NCI-H748 (cell line): Measurements from ENCODE around the gene CIT.

Source experiments
- DNase-seq: peaks from one replicate; lab custom pipeline; 2025; ENCODE audit not compliant: unreplicated experiment; lab: John Stamatoyannopoulos, UW

CIT gene

DNA sequence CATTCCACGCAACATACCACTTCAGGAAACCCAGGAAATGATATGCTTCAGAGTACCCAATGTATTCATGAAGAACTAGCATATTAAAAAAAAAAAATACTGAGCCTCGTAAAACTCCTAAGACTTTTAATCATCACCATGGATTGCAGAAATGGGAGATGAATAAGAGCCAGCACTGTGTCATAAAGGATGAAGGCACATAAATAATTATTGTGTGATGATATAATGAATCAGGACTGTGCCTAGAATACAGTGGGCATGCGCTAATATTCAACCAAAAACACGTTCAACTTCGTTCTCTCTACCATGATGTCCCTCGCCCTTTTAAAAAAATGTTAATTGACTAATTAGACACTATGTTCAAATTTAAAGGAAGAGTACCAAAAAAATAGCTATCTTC, 68.7 kb downstream of the CIT start:
- DNase-seq = no peak

DNA sequence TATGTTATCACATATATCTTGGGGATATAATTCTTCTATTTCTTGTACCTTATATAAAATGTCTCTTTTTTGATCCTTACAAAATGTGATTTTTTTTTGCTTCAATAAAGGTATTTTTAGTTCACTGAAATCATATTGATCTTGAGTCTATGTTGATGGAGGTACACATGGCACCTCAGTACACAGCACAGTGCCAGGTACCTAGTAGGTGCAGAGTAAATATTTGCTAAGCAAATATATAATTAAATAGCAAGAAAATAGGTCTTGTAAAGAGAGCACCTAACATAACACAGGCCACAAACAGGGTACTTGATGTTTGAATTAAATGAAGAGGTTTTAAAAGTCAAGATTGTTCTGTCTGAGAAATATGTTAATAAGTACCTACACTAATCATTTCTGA, 69.7 kb downstream of the CIT start:
- peak; percentile 57 for DNase-seq

DNA sequence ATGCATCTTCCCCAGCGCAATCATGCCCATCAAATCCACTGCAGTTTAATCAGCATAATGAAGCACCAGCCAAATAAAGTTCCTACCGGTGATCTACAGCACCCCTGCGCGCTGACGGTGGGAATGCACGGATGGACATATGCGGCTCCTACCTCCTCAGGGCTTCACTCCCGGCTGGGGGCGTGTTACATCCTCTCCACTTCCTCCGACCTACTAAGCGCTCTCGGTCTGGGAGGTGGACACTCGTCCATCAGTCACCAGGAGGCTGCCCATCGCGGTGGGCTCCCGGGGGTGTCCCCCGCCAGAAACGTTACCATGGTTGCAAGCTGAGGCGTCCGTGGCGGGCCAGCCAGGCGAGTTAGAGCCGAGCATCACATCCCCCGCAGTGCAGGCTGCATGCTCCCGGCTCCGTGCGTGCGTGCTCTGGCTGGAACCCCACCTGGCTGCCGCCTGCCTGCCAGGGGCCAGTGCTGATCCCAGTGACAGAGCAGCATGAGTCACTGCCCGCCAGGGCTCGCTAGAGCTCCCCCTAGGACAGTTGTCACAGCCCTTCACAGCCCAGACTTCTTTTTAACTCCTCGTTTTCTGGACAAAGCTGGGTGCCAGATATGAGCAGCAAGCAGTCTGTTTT, 73.0 kb downstream of the CIT start:
- DNase-seq = no peak

DNA sequence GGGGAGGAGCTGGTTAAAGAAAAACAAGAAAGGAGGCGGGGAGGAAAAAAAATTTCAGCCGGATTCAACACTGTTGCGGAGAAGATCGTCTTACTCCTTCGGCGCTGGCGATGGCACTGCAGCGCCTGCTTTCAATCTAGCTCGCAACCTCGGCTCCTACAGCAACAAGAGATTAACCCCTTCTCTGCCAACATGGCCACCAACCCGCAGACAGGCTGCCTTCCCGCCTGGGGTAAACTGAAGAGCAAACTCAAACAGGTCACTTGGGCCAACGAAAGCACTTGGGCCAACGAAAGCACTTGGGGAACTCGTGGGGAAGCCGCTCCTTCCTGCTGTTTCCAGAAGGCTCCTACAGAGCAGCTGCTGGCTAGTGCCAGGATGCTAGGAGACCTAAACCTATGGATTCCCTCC, 73.7 kb downstream of the CIT start:
- DNase-seq = no peak

DNA sequence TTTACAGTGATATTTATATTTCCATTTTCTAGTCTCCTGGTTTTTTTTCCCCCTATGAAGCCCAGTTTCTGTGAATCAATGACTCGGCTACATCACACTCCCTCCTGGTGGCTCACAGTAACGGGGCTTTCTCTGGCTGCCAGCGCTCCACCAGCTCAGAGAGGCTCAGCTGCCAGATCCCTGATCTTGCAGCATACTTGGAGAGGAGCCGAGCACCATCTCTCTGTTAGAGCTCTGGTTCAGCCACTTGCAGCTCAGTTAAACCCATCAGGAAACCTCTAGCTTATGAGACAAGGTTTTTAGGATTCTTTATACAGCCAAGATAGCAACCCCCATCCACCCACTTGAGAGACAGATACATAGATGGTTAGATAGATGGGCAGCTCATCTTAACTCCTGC, 74.6 kb downstream of the CIT start:
- no peak for DNase-seq

DNA sequence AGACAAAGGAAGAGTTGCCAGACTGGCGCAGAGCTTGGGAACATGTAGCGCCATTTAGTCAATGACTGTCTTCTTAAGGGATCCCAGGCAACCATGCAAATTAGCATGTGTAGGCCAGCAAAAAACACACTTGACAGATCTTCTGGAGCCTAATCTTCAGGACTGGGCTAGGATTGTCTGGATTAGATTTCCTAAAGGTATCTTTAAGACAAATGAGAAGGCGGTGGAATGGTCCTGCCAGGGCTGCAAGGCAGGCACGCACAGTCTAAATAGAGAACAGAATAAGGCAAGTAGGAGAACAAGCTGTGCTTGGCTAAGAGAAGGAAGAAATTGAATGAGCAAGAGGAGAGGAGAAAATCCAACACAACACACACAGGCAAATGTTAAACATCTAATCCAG, 80.0 kb downstream of the CIT start:
- DNase-seq = no peak

DNA sequence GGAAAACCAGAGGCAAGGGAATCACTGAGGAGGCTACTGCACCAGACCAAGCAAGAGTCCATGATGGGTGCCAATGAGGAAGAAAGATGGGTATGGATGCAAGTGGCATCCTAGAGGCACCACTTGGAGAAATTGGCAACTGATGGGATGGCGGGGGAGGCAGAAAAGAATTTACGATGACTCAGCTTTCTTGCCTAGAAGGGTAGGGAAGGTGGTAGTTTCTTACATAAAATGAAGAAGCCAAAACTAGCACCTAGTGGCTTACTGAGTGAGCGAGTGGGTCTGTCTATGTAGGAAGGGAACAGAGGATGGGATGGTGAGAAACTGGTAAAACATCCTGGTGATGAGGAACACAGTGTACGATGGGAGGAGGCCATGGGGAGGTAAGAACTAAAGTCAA, 80.8 kb downstream of the CIT start:
- DNase-seq = no peak

DNA sequence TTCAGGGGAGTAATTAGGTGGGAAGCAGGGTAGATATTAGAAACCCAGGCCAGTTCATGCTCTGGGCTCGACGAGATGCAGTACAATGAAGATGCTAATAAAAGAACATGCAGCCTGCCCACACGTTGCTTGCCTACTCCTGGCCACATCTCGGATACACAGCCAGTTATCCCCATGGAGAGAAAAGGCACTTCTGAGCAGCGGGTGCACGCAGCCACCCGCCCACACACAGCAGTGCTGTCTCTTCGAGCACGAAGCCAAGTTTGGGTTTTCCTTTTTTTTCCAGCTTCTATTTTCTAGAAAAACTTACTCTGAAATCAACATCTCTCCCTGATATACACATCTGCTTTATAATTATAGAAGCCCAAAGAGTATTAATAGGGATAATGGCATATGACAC, 85.7 kb downstream of the CIT start:
- DNase-seq = no peak

DNA sequence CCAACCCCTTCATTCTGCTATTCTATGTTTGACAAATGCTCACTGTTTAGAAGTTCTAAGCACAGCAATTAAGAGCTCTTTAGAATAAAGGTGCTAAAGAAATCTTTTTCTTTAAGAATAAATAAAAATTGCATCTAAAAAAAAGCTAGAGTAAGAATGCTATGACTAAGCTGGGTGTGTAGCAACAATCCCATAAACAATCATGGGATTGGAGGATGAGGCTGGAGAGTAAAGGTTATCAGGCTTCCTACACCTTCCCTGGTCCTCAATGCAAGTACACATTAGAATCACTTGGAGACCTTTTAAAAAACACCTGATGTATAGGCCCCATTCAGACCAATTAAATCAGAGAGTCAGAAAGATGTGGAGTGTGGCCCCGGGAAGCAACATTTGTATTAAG, 88.3 kb downstream of the CIT start:
- no peak for DNase-seq

DNA sequence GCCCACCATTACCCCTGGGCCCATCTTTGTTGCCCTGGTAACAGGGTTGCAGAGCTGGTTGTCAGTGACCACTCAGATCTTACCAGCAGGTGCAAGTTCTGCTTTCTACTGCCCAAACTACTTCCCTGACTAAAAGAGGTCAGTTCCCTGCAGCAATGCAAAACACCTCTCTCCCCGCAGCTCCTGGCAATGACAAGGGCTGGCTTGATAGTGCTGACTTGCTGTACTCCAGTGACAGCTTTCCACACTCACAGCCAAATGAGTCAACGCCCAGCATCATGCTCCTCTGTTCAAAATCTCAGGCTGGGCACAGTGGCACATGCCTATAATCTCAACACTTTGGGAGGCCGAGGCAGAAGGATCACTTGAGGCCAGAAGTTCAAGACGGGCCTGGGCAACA, 90.6 kb downstream of the CIT start:
- no peak for DNase-seq

DNA sequence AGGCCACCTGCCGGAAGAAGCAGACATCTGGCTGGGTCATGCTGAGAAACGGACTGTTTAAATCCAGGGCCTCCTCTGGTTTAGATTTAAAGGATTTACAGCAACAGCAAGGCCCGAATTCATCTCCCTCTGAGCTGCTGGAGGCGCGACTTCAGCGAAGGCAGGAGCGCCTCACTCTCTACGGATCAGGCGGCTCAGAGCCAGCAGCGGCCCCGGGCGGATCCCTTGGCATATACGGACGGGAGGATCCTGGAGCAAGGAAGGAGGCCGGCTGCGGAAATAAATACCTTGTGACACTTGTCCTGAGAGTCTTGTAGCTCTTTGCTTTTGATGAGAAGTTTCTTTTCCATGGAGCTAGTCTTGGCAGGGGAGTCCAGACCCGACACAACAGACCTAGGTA, 92.4 kb downstream of the CIT start:
- no peak for DNase-seq

DNA sequence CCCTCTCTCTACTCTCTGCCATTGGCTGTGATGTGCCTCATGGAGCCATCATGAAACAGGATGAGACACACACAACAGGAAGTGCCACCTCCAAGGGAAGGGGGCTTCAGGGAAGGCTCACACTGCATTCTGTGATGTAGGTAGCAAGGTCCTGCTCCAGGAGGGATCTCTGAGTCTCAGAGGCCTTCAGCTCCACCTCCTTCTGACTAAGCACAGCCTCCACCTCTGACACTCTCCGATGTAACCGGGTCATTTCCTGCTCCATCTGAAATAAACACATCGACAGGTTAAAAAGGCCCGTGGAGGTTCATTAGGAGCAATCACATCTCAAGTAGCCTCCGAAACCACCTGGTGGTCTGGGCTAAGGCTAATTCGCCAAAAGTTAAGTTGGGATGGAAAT, 93.3 kb downstream of the CIT start:
- no peak for DNase-seq

DNA sequence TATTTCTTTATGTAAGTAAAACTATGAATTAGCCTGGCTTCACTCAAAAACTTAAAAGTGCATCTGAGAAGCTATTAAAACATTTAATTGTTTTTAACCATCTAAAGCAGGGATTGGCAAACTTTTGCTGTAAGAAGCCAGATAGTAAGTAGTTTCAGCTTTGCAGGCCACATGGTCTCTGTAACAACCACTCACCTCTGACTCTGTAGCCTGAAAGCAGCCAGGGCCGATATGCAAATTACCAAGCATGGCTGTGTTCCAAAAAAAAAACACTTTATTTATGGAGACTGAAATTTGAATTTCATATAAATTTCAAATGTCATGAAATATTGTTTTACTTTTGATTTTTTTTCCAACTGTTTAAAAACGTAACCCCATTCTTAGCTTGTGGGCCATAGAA, 95.3 kb downstream of the CIT start:
- DNase-seq = no peak

DNA sequence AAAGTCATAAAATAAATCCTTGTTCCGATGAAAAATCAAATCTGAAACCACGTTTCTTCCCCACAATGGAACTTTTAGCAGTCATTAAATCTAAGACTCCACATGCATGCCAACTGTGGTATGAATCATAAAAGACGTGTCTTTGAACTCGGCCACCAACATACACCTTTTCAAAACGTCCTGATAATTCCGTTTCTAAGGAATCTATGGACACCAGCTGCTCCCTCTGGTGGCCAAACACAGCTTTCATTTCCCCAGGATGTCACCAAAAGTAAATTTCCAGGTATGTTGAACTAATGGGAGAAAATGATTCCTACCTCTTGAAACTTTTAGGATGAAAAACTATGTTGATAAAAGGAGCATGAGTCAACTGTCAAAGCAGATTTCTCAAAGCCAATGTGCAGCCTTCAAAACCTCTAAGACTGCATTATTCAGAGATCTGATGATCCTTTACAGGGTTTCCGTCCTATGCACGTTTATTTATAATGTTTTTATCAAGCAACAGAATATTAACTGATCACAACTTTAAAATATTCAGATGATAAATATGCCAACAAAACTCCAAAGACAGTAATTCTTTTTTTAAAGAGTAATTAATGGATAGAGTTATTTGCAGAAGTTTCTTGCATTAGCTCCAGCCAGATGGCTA, 96.2 kb downstream of the CIT start:
- peak; percentile 40 for DNase-seq

DNA sequence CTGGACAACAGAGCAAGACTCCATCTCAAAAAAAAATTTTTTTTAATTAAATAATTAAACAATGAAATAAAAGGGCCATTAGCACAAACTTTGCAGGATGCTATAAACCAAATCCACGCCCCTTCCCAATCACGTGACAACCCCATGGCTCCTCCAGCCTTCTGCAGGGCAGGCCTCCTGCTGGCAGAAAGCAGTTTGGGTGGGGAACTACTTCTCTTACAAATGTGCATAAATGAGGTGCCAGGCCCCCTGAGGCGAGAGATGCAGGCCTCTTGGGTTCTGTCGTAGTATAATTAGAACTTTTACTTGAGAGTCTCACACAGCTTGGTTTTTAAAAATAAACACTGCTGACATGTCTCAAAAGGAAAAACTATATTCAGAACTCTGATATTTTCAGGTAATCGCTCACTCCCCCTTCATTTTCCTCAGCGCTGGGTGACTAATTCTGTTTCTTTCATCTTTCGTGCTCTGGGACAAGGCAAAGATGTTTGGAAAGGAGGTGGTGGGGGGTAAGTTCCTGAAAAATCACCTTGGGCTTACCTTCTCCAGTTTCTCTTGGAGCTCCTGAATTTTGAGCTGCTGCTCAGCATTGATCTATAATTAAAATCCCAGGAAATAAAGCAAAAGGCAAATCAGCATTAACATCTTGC, 101.7 kb downstream of the CIT start:
- no peak for DNase-seq

DNA sequence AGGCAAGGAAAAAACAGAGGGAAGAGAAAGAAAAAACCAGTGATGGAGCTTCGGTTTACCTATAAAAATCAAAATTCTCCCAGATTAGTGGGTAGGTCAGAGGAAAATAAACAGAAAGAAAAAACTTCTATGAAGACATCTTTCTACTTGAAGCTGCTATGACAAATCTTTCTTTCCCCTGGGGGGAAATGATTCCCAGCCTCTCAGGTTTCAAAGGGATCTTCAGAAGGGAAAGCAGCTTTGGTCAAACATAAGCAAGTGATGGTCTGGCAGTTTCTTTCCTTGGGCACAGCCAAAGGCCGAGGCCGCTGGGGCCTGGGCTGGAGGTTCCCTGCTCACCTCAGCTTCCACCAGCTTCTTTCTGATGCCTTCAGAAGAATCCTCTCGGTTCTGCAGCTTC, 104.7 kb downstream of the CIT start:
- no peak for DNase-seq

DNA sequence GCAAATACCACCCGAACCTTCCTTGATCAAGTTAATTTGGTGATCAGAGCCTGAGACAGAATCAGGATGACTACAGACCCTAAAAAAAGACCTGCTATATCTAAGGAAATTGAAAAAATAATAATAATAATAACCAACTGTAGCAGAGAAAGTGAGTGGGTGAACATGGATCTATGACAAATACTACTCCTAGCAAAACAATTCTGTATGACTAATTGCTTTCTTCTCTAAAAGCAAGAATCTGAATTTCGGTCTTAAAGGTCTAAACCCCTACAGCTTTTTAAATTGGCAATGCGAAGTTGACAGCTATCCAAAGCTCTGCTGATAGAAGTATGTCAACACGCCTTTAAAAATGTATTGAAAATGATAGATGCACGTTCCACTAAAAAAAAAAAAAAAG, 107.0 kb downstream of the CIT start:
- no peak for DNase-seq

DNA sequence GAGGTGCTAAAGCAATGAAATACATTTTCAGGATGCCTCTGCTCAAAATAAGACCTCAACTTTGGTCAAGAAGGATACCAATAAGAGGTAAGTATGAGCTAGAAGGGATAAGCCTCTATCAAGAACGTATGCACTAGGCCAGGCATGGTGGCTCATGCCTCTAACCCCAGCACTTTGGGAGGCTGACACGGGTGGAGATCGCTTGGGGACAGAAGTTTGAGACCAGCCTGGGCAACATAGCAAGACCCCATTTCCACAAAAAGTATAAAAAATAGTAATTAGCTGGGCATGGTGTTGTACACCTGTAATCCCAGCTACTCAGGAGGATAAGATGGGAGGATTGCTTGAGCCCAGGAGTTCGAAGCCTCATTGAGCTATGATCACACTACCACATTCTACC, 114.5 kb downstream of the CIT start:
- DNase-seq = no peak

DNA sequence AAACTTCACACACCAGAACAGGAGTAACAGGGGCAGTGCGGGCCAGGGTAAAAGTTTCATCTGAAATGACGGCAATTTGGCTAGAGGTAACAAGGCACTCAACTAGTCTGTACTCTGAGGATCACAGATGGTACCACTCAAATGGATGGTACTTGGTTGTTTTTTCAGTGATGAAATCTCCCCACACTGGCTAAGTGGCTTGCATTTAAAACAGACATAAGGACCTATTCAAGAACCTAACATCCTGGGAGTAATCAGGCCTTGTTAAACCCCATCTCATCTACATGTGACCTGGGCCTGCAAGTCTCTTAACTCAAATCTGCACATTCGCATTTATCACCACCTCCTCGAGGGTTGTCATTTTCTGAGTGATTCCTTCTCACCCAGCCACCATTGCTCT, 118.4 kb downstream of the CIT start:
- DNase-seq = no peak

DNA sequence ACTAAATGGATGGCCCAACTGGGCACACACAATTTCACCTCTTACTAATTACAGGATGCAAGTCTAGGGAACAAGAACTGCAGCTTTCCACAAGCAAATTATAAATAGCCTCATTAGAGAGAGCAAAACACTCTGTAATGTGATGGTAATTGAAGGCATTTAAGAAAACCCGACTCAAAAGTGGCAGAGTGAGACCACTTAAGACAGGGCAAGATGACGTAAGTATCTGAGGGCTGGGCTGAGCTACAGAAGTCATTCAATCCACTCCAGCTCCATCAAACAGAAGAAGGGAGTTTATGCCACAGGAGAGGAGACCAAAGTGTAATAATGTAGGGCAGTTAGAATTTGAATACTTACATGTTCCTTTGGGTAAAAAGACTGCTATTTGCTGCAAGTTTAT, 118.9 kb downstream of the CIT start:
- DNase-seq = no peak

DNA sequence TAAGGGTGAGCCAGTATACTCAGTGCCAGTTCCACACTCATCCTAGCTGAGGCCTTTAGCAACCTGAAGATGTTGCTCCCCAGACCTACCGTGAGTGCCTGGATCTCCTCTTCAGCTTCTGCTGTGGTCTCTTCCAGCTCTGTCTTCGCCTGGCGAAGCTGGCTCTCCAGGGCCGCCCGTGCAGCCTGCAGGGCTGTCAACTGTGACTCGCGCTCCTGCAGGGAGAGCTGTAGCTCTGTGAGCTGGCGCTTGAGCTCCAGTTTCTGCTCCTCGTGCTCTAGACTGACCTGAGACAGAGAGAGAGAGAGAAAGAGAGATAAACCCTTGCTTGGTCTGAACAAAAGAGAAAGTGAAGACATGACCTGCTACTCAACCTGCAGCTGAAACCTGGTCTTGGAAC, 125.2 kb downstream of the CIT start:
- DNase-seq = no peak

DNA sequence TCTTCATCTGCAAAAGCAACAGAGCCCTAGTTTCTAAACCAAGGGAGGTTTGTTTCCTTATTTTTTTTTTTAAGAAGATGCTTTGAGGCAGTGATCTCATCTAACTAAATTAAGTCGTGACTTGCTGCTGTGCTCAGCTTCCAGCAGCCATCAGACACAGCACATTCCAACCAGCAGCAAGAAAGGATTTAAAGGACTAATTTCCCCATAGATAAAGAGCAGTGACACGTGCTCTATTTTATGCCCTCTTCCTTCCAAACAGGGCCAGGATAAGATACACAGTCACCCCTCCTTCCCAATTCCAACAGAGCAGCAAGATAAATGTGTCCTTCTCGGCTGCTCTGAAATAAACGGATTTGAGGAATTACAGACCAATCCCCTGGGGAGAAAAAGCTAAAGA, 127.5 kb downstream of the CIT start:
- DNase-seq = no peak

DNA sequence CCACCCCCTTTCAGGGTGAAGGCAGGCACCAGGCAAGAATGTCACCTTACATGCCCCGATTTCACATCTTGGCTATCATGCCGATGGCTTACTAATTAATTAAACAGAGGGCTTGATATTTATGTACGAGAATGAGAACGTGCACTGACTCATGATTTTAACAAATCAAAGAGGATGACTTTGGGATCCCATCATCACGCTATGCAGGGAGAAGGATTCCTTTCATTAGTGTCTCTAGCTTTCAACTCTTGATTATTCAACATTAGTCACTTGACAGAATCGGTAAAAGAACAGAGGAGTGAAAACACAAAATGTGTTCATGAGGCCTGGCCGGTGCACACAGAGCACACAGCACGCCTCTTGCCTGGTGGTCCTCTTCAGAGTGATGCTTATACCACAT, 128.6 kb downstream of the CIT start:
- DNase-seq = no peak
